CD4-positive, alpha-beta T cell (primary cell): Measurements from ENCODE around the gene RSAD2. TPM values are rescaled to one million over a fixed set of nuclear protein-coding genes. Genes with fewer than 3 reads are reported as not detected.

ENCODE experiments used
- ATAC-seq: fragments of 200-7000 bp; cut with Tn5 transposase; one replicate; pipeline ENCODE4 v1.10.0; 2022; ENCODE audit warnings: mild to moderate bottlenecking; ENCODE audit not compliant: poor library complexity
- CTCF ChIA-PET: fragments of 350-600 bp; sonication (Branson Sonifier 250); formaldehyde crosslinking; loops from one replicate; lab custom pipeline; 2021; ENCODE audit warnings: antibody characterized with exemption, inconsistent platforms; lab: Charles Lee
- POLR2A ChIA-PET: fragments of 350-600 bp; sonication (Branson Sonifier 250); formaldehyde crosslinking; loops from one replicate; lab custom pipeline; 2021; ENCODE audit warnings: antibody characterized with exemption, inconsistent platforms; lab: Charles Lee
- DNase-seq, 14 experiments: peaks; one replicate each; pipeline ENCODE4 v3.0.0-alpha.2; 2013 to 2020; ENCODE audit warnings: mixed read lengths in 2 of 14
- H3K27ac ChIP-seq, 2 donors: one replicate each; pipeline versions ENCODE4 v1.5.1 to v1.7.0; 2013; ENCODE audit warnings: low read length in 2 of 2, low read depth in 1 of 2, mild to moderate bottlenecking in 1 of 2
- H3K27me3 ChIP-seq, 2 experiments: 1 replicate in 1 of 2; 2 replicates in 1 of 2; pipeline versions ENCODE4 v1.6.1 to v1.7.0; 2013; ENCODE audit warnings: low read length in 2 of 2, control low read depth in 1 of 2, mild to moderate bottlenecking in 1 of 2, moderate library complexity in 1 of 2; ENCODE audit not compliant: insufficient read depth in 2 of 2, control insufficient read depth in 1 of 2
- H3K36me3 ChIP-seq: one replicate; pipeline ENCODE4 v1.6.1; 2013; ENCODE audit warnings: low read length, control low read depth; ENCODE audit not compliant: insufficient read depth
- H3K4me1 ChIP-seq: one replicate; pipeline ENCODE4 v1.6.1; 2013; ENCODE audit warnings: low read length, control low read depth; ENCODE audit not compliant: insufficient read depth
- H3K4me3 ChIP-seq: one replicate; pipeline ENCODE4 v1.5.1; 2013; ENCODE audit warnings: mild to moderate bottlenecking, low read length, moderate library complexity
- H3K9me3 ChIP-seq, 2 experiments: 1 replicate in 1 of 2; 2 replicates in 1 of 2; pipeline versions ENCODE4 v1.6.1 to v1.7.0; 2013; ENCODE audit warnings: low read length in 2 of 2, mild to moderate bottlenecking in 2 of 2, control low read depth in 1 of 2, moderate library complexity in 1 of 2; ENCODE audit not compliant: control insufficient read depth in 1 of 2, insufficient read depth in 1 of 2
- H3K27ac Mint-ChIP-seq: one replicate; pipeline ENCODE4 v1.8.0; 2020; ENCODE audit warnings: mixed read lengths
- H3K27me3 Mint-ChIP-seq: one replicate; pipeline ENCODE4 v1.8.0; 2021; ENCODE audit warnings: mixed read lengths
- H3K36me3 Mint-ChIP-seq: one replicate; pipeline ENCODE4 v1.8.0; 2021; ENCODE audit warnings: low read depth, mixed read lengths
- H3K4me1 Mint-ChIP-seq: one replicate; pipeline ENCODE4 v1.8.0; 2021; ENCODE audit warnings: low read depth, mixed read lengths
- H3K4me3 Mint-ChIP-seq: one replicate; pipeline ENCODE4 v1.8.0; 2020; ENCODE audit warnings: mild to moderate bottlenecking, mixed read lengths
- H3K9me3 Mint-ChIP-seq: one replicate; pipeline ENCODE4 v1.8.0; 2020; ENCODE audit warnings: mixed read lengths
- intact Hi-C, 2 experiments: fragments of 100-400 bp; cut with DNase I in 1 of 2; cut with micrococcal nuclease in 1 of 2; formaldehyde crosslinking; loops; one replicate each; pipeline versions ENCODE4 v1.15.1 to v1.9.0; 2023 to 2025; cut with DNase I, micrococcal nuclease
- total RNA-seq, 174 experiments: library from RNA in 2 of 174; stranded (reverse) in 2 of 174; gene quantifications; one replicate each; pipeline ENCODE4 v1.2.3 and lab custom pipeline; 2021 to 2026
- TF ChIP-seq, protein P1 (sequence below): fragments of 200-600 bp; IDR thresholded peaks from one replicate; pipeline ENCODE4 v1.8.0; 2022; ENCODE audit warnings: antibody characterized with exemption, mild to moderate bottlenecking

Gene RSAD2
- total RNA-seq, 2 experiments from 2014 or later: 3.9 to 4.6 TPM

DNA sequence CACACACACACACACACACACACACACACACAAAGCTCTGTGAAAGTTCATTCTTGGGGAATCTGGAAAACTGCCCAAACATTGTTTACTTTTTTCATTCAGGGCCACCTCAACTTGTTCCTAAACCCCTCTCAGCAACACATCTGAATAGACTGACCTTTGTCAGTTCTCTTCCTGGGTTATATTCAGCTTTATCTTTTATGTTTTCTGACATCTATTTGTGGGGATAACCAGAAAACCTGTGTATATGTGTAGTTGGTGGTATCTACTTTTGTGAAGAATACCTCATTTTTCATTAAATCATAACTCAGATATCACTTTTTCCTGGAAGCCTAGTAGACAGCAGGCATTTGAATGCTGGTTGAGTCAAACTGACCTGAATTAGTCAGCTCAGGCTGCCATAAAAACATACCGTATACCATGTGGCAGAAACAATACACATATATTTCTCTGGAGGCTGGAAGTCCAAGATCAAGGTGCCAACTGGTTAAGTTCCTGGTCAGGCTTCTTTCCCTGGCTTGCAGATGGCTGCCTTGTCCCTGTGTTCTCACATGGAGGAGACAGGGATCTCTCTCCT lies 28.7 kb downstream of the RSAD2 start:
- peaks cover 24% of the 10 kb centered on the region for H3K36me3 Mint-ChIP-seq
- TF ChIP-seq, protein P1, sequence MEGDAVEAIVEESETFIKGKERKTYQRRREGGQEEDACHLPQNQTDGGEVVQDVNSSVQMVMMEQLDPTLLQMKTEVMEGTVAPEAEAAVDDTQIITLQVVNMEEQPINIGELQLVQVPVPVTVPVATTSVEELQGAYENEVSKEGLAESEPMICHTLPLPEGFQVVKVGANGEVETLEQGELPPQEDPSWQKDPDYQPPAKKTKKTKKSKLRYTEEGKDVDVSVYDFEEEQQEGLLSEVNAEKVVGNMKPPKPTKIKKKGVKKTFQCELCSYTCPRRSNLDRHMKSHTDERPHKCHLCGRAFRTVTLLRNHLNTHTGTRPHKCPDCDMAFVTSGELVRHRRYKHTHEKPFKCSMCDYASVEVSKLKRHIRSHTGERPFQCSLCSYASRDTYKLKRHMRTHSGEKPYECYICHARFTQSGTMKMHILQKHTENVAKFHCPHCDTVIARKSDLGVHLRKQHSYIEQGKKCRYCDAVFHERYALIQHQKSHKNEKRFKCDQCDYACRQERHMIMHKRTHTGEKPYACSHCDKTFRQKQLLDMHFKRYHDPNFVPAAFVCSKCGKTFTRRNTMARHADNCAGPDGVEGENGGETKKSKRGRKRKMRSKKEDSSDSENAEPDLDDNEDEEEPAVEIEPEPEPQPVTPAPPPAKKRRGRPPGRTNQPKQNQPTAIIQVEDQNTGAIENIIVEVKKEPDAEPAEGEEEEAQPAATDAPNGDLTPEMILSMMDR: no peak
- H3K27me3 ChIP-seq: no peaks in the 10 kb centered on the region
- peaks cover 51% of the 10 kb centered on the region for H3K4me1 ChIP-seq
- ATAC-seq: no peak
- ChIA-PET POLR2A (interaction anchor here (1.0 to 1.8 kb wide), 4 partner anchors 11 to 41 kb away, joined by 3 to 5 read pairs (median 4); partner anchors contain the start of genes CMPK2, RNF144A and RSAD2), CTCF (interaction anchor here (1.3 to 1.9 kb wide), 2 partner anchors 9 to 10 kb away, joined by 5 to 7 read pairs; no protein-coding TSS in a partner anchor)
- peaks cover 4% of the 10 kb centered on the region for H3K9me3 Mint-ChIP-seq
- no peaks in the 10 kb centered on the region for H3K36me3 ChIP-seq
- H3K4me3 Mint-ChIP-seq: no peak overlapping the region
- H3K27ac ChIP-seq: no peak overlapping the region
- peaks cover 0 to 6% of the 10 kb centered on the region in 2 experiments for H3K9me3 ChIP-seq
- H3K27ac Mint-ChIP-seq: peak overlapping the region; percentile 85
- no peaks in the 10 kb centered on the region for H3K27me3 Mint-ChIP-seq
- H3K4me3 ChIP-seq: no peak overlapping the region
- intact Hi-C loops: no loop called here
- DNase-seq: no peak
- H3K4me1 Mint-ChIP-seq: peaks cover 54% of the 10 kb centered on the region

DNA sequence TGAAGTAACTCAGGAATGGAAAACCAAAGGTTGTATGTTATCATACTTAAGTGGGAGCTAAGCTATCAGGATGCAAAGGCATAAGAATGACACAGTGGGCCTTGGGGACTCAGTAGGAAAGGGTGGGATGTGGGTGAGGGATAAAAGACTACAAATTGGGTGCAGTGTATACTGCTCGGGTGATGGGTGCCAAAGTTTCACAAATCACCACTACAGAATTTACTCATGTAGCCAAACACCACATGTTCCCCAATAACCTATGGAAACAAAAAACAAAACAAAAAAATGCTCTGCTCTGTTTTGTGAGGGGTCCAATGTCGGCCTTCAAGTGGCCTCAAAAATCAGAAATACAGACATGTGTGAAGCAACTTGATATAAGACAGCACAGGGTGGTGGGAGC lies 30.7 kb downstream of the RSAD2 start:
- ATAC-seq: no peak
- ChIA-PET CTCF (interaction anchor here (1.4 kb wide), 1 partner anchor 8 kb away, joined by 4 read pairs; no protein-coding TSS in a partner anchor), POLR2A (interaction anchor here (0.8 to 3.8 kb wide), 6 partner anchors 9 to 104 kb away, joined by 3 to 15 read pairs (median 4); partner anchors contain the start of genes RNF144A and RSAD2)
- Histone ChIP-seq H3K36me3 (no peaks in the 10 kb centered on the region), H3K9me3 (peaks cover 0 to 6% of the 10 kb centered on the region in 2 experiments), H3K27me3 (no peaks in the 10 kb centered on the region), H3K4me1 (peaks cover 71% of the 10 kb centered on the region), H3K27ac (peak overlapping the region; percentile 6 to 21), H3K4me3 (no peak overlapping the region)
- Mint-ChIP-seq H3K9me3 (no peaks in the 10 kb centered on the region), H3K4me3 (no peak overlapping the region), H3K4me1 (peaks cover 75% of the 10 kb centered on the region), H3K36me3 (peaks cover 4% of the 10 kb centered on the region), H3K27me3 (no peaks in the 10 kb centered on the region), H3K27ac (peak overlapping the region; percentile 85)
- no peak for DNase-seq
- TF ChIP-seq, protein P1: no peak
- intact Hi-C loops: no loop called here

DNA sequence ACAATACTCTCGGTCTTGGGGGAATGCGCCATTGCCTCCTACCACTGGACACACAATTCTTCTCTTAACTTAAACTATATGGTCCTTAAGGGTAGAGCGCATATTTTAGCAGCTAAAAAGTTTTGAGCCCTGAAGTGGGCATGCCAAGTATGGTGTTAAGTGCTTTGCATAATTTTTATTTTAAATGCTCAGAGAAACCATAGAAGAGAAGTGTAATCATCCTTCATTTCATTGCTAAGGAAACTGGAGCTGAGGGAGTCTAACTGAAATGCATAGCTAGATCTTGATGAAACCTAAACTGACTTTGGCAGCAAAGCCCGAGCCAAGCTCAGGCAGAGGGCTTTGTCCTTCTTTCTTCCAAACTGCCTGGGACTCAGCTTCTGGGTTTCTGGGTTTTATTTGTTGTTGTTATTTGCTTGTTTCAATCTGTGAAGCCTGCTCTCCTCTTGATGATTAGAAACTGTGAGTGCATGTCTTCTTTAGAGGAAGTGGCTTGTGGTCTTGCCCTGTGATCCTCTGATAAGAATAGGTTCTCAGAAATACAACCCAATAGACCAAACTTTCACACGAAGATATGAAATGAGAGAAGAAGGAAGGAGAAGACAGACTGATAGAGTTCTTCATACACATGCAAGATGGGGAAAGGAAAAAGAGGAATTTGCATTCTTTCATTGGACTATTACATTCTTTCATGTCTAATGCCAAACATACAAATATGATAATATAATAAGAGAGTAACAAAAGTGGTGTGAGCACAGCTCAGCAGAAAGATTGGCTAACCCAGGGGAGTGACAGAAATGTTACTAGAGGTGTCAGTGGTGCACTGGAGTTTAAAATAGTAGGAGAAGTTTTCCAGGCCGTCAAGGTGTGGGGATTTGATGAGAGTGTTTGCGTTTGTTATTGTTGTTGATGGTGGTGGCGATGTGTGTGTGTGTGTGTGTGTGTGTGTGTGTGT lies 32.1 kb downstream of the RSAD2 start:
- TF ChIP-seq, protein P1: no peak
- Mint-ChIP-seq H3K4me1 (peaks cover 86% of the 10 kb centered on the region), H3K27me3 (no peaks in the 10 kb centered on the region), H3K4me3 (peak overlapping the region; percentile 62), H3K27ac (peak overlapping the region; percentile 85), H3K36me3 (no peaks in the 10 kb centered on the region), H3K9me3 (no peaks in the 10 kb centered on the region)
- H3K27ac ChIP-seq: peak overlapping the region; percentile 38 to 63
- no peaks in the 10 kb centered on the region for H3K36me3 ChIP-seq
- no peaks in the 10 kb centered on the region for H3K27me3 ChIP-seq
- no peaks in the 10 kb centered on the region for H3K9me3 ChIP-seq
- peak; percentile 64 for ATAC-seq
- peak in 6 of 14 experiments; percentile 15 to 90 (median 63) for DNase-seq
- CTCF ChIA-PET: interaction anchor here (1.1 to 1.4 kb wide), 2 partner anchors 13 to 44 kb away, joined by 3 read pairs; partner anchors contain the start of gene CMPK2
- peaks cover 82% of the 10 kb centered on the region for H3K4me1 ChIP-seq
- POLR2A ChIA-PET: interaction anchor here (0.8 to 3.8 kb wide), 12 partner anchors 8 to 149 kb away, joined by 3 to 30 read pairs (median 5); partner anchors contain the start of genes CMPK2 and RSAD2
- intact Hi-C loops: loop anchor here (5.0 to 10.0 kb wide), 3 partner anchors 32 to 1775 kb away; partner anchors contain the start of genes ID2 (in 1 of the 2) and RSAD2 (in 1 of the 2)
- peak overlapping the region; percentile 23 for H3K4me3 ChIP-seq
